NCI-H510A (cell line): ENCODE measurements around the gene SEPTIN12.

ENCODE experiments used
- DNase-seq: peaks from one replicate; lab custom pipeline; 2025; lab: John Stamatoyannopoulos, UW

SEPTIN12 gene

GRCh38 chr16:4783951-4784336 is 4.2 kb downstream of the SEPTIN12 start:
- no peak for DNase-seq

- no peak for DNase-seq
These were observed 4.7 kb downstream of the SEPTIN12 start for GRCh38 chr16:4783251-4783950.

GRCh38 chr16:4780235-4780634 is 7.9 kb downstream of the SEPTIN12 start:
- no peak for DNase-seq

GRCh38 chr16:4778050-4778392 is 10.1 kb downstream of the SEPTIN12 start:
- no peak for DNase-seq

- no peak for DNase-seq
These were observed 10.7 kb downstream of the SEPTIN12 start for GRCh38 chr16:4777339-4778049.

- no peak for DNase-seq
These were observed 11.9 kb downstream of the SEPTIN12 start for GRCh38 chr16:4776141-4776705.

- no peak for DNase-seq
These were observed 13.1 kb downstream of the SEPTIN12 start for GRCh38 chr16:4775005-4775404.

- DNase-seq: no peak
These were observed 15.8 kb downstream of the SEPTIN12 start for GRCh38 chr16:4772351-4772750.

- DNase-seq: no peak
These were observed 16.5 kb downstream of the SEPTIN12 start for GRCh38 chr16:4771646-4772045.

- DNase-seq: no peak
These were observed 18.9 kb downstream of the SEPTIN12 start for GRCh38 chr16:4769306-4769638.

GRCh38 chr16:4768549-4769305 is 19.4 kb downstream of the SEPTIN12 start:
- peak; percentile 77 for DNase-seq

- no peak for DNase-seq
These were observed 20.1 kb downstream of the SEPTIN12 start for GRCh38 chr16:4767872-4768548.

- peak; percentile 79 for DNase-seq
These were observed 21.1 kb downstream of the SEPTIN12 start, which contains the start of gene ZNF500 for GRCh38 chr16:4766875-4767628. Gene ZNF500 (minus strand): TSS chr16:4767162. CDS start chr16:4765978, 1,184 bp downstream.

- DNase-seq: no peak
These were observed 22.4 kb downstream of the SEPTIN12 start for GRCh38 chr16:4765511-4766474.

- DNase-seq: no peak
These were observed 24.4 kb downstream of the SEPTIN12 start for GRCh38 chr16:4763791-4764190.

- DNase-seq: no peak
These were observed 25.9 kb downstream of the SEPTIN12 start for GRCh38 chr16:4762205-4762604.

GRCh38 chr16:4760221-4760910 is 27.8 kb downstream of the SEPTIN12 start:
- no peak for DNase-seq

GRCh38 chr16:4755687-4756086 is 32.5 kb downstream of the SEPTIN12 start:
- no peak for DNase-seq

GRCh38 chr16:4754865-4755264 is 33.3 kb downstream of the SEPTIN12 start:
- no peak for DNase-seq

- no peak for DNase-seq
These were observed 34.9 kb downstream of the SEPTIN12 start for GRCh38 chr16:4753227-4753626.
